NCI-H187 (cell line): ENCODE measurements around the gene FAM89A.

ENCODE experiments used
- DNase-seq, 2 experiments: peaks; one replicate each; lab custom pipeline; 2025; lab: John Stamatoyannopoulos, UW

The FAM89A gene

DNA sequence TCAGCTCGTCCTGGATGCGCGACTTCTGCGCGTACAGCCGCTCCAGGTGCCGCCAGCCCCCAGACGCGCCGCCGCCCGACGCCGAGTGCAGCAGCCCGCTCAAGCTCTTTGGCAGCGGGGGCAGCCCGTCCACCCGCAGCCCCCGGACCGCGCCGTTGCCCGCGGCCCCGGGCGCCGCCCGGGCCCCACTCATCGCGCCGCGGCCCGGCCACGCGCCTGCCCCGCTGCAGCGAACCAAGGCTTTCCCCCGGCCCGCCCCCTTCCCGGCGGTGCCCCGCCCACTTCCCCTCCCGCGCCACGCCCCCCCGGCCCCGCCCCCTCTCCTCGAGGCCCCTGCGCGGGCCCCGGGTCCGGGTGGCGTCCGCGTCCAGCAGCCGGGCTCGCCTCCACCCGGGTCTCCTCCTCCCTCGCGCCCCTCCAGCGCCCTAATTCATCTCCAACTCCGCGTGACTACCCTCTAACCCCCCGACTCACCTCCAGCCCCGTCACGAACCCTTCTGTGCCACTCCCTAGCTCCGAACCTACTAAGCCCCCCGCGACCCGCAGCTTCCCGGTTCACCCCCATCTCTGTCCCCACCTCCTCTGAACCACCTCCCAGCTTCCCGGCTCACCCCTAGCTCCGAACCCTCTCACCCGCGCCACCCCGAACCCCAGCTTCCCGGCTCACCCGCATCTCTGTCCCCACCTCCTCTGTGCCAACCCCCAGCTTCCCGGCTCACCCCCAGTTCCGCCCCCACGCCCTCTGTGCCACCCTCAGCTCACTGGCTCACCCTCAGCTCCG is at the start of gene FAM89A:
Gene FAM89A, minus strand, starts transcription at position 236 of the 781 bp plus-strand sequence. Its CDS starts 43 bp downstream, at position 193.
- DNase-seq = no peak

GRCh38 chr1:231084353-231084752 is 44.3 kb upstream of the FAM89A start:
- no peak for DNase-seq

DNA sequence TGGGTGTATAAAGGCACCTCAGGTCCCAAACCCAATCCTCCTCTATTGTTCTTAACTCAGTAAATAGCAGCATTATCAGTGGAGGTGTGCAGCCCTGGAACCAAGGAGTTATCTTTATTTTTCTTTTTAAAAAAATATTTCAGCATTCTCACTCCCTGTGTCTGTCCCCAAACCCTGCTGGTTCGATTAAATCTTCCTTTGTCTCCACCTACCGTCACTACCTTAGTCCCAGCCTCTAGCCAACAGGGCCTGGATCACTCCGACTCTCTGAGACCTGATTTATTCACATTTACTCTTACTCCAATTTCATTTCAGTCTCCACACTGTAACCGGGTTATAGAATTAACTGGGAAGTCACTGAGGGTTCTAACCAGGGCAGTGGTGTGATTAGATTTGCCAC is 39.1 kb upstream of the FAM89A start:
- no peak for DNase-seq

DNA sequence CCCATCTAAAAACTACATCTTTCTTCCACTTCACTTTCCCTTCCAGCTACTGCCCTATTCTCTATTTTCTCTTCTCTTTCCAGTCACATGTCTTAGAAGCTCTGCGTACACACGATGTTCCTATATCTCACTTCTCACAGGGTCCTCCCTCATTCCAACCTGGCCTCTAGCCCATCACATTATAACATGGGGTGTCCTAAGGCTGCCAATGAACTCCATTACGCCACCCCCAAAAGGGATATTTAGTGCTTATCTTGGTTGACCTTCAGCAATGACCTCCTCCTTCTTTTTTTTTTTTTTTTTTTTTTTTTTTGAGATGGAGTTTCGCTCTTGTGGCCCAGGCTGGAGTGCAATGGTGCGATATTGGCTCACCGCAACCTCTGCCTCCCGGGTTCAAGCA is 38.2 kb upstream of the FAM89A start:
- no peak for DNase-seq

GRCh38 chr1:231076802-231077201 is 36.7 kb upstream of the FAM89A start:
- DNase-seq = no peak

DNA sequence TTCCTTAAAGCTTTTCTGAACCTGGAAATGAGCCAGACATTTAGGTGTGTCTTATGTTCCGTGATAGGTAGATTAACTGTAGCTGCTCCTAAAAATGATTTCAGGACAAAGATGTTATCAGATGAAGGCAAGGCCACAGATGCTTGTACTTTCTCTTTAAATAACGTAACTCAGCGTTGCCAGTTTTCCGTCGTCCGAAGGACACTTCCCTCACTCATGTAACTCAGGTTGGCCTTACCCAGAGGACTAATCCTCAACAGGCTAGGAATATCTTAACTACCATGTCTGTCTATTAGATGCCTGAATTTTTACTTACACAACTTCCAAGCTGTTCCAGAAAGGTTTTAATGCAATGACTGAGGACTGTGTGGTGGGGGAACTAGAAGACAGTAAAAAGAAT is 35.4 kb upstream of the FAM89A start:
- DNase-seq = no peak

- DNase-seq = no peak
Measured at GRCh38 chr1:231075020-231075419, 35.0 kb upstream of the FAM89A start.

GRCh38 chr1:231074046-231074445 is 34.0 kb upstream of the FAM89A start:
- DNase-seq = no peak

DNA sequence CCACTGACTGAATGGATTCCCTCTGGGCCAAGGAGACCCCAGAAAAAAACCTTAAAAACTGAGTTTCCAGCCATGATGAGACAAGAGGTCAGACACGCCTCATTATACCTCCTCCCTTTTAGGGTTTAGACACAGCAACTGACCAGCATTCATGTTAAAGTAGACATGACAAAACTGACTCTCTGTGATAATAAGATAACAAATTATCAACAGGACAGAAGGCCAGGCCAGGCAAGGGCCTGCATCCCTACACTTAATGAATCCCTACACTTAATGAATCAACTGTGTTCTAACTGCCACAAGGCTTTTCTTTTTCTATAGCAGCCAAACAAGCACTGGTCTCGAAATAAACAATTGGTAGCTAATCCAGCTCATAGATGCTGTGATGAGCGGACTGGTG is 33.3 kb upstream of the FAM89A start:
- no peak for DNase-seq

DNA sequence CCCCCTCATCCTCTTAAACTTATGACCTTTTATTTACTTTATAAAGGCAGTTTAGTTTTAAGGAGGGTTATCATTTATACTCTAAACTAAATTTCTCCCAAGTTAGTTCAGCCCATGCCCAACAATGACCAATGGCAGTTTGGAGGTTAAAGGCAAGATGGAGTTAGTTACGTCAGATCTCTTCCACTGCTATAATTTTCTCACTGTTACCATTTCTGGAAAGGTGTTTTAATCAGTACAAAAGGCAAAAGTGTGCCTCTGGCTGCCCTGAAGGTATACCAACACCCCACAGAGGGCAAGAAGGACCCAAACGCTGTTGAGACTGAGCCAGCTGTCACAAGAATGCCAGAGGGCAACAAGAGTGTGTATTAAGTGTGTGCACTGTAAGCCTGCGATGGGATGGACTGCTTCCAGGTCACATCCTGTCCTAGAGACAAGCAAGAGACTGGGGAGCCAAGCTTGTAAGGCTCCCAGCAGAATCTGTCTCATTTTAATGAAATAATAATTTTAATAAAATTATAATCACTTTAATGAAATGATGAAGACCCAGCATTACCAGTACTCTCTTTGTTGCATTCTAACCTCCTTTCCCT is 32.5 kb upstream of the FAM89A start:
- no peak for DNase-seq

DNA sequence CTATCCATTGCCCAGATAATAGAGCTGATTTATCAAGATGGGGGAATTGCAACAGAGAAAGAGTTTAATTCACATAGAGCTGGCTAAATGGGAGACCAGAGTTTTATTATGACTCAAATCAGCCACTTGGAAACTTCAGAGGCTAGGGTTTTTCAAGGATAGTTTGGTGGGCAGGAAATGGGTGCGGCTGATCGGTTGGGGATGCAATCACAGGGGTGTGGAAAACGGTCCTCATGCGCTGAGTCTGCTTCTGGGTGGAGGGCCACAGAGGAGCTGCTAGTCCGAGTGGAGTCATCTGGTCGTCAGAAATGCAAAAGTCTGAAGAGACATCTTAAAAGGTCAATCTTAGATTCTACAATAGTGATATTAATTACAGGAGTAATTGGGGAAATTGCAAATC is 32.0 kb upstream of the FAM89A start:
- DNase-seq = no peak

DNA sequence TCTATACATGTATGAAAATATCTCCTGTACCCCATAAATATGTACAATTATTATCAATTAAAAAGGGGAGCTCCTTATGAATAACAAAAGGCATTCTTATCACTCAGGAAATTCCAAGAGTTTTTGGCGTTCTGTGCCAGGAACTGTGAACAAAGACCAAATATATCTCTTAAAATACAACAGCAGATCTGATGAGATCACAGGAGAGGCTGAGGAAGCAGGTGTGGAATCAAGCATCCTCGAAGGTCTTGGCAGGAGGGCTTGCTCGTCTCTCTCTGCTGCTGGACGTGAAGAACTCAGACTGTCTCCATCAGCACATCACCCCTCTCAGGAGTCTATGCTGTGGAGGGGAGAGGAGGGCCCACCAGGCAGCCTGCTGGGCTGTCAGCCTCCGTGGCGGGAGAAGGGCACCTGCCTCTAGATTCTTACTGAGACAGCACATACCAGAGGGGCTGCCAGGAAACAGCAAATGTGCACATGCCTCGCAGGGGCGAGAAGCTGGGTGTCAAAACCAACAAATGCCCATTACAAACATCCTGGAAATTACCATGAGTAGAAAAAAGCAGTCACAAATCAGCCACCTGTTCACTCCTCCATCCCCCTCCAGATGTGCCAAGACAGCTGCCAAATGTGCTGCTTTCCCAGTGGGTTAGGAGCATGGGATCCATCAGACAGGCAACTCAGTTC is 30.8 kb upstream of the FAM89A start:
- DNase-seq = no peak

DNA sequence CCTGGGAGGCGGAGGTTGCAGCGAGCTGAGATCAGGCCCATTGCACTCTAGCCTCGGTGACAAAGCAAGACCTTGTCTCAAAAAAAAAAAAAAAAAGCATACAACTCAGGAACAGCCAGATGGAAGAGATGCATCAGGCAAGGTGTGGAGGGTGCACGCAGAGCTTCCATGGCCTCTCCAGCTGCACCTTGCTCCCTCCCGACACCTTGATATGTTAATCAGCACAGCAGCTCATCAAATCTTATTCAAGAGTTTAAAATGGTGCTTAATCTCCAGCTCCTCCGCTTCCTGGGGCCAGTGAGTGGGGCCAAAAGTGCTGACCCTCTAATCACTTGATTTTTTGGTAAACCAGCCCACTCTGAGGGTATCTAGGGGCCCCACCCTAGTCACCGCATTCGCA is 29.3 kb upstream of the FAM89A start:
- DNase-seq = no peak

DNA sequence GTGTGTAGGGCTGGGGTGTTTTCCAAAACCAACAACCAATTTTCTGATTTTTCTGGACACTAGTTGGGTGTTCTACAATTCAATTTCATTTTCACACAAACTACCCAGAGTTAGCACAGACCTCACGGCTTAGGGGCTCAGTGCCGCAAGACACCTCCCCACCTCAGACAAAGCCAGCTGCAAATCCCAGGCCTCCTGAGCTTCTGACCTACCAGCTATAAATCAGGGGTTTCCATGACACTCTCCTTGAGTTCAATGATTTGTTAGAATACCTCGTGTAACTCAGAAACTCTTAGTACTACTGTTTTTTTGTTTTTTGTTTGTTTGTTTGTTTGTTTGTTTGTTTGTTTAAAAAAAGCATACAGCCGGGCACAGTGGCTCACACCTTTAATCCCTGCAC is 28.7 kb upstream of the FAM89A start:
- DNase-seq = no peak

DNA sequence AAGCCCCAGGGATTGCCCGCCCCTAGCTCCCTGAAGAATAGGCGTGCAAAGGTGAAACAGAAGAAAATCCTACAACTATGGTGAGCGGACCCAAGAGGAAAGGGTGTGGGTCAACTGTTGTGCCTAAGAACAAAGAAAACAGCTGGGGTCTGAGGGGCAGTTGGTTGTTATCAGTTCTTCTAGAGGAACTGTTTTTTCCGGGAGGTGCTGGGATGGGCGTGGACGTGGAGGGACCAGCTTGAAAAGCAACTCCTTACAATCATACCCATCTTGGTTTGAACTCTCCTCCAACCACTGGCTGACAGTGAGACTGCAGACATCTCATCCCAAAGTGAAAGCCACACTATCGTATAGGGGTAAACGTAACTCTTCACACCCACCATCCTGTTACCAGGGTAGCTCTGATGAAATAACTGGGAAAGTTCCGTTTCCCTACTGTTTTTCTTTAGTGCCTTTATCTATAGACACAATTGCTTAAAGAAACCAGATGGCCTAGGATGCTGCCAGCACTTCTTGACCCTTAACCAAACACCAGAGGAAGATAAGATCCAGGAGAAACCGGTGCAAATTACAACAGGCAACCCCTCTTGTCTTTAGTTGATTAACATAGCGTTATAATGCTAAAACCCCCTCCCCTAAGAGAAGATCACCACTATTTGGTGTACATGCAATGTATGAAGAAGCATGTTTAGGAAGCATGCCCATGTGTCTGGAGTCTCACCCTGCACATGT is 25.6 kb upstream of the FAM89A start:
- no peak for DNase-seq

DNA sequence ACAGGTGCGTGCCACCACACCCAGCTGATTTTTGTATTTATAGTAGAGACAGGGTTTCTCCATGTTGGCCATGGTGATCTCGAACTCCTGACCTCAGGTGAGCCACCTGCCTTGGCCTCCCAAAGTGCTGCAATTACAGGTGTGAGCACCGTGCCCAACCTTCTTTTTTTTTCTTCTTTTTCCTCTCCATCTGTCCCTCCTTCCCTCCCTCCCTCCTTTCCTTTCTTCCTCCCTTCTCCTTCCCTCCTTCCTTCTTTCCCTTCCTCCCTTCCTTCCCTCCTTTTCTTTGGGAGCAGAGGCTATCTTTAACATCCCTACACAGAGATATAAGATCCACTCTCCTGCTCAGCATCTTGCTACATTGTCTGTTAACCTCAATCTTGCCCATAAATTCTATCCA is 24.4 kb upstream of the FAM89A start:
- no peak for DNase-seq

GRCh38 chr1:231063331-231063730 is 23.3 kb upstream of the FAM89A start:
- no peak for DNase-seq

DNA sequence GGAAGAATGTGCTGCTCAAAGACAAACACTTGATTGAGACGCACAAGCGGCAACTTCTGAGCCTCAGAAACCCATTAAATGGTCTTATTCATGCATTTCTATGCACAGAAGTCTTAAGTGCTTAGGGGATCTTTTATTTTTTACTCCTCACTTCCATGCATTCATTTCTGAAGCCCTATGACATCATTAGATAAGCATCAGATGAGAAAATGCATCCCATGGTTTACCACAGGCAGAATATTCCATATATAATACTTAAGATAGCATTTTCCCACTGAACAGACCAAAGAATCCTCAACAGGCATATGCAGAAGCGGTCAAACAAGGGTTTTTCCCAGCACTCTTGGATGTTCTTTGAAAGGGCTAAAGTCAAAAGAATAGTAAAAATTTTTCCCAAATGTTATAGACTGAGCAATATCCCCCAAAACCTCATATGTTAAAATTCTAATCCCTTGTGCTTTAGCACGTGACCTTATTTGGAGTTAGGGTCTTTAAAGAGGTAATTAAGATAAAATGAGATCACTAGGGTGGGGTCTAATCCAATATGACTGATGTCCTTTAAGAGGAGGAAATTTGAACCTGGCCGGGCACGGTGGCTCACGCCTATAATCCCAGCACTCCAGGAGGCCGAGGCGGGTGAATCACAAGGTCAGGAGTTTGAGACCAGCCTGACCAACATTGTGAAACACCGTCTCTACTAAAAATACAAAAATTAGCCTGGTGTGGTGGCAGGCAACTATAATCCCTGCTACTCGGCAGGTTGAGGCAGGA is 22.6 kb upstream of the FAM89A start:
- no peak for DNase-seq

DNA sequence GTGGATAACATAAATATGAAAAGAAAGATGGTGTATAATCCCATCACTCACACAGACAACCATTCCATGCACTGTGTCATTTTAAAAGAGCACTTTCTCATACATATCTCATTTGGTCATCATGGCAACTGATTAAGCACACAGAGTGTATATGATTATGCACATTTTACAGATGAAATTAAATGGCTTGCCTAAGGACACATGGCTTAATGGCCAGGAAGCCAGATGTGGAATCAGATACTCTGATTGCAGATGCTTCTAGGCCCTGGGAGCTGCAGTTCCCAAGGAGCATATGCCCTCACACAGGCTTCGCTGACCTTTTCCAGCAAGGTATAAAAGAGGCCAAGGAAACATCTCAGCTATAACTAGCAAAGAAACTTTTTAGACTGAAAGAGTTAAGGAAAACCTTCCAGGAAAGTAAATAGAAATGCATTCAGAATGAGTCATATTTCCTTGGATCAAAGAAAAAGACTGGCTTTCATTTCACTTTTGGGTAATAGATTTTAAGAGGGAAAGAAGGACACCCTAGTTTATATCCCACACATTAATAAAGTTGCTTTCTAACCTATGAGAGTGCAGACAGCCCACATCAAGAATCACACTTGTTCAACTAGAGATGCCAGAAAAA is 19.6 kb upstream of the FAM89A start:
- no peak for DNase-seq

DNA sequence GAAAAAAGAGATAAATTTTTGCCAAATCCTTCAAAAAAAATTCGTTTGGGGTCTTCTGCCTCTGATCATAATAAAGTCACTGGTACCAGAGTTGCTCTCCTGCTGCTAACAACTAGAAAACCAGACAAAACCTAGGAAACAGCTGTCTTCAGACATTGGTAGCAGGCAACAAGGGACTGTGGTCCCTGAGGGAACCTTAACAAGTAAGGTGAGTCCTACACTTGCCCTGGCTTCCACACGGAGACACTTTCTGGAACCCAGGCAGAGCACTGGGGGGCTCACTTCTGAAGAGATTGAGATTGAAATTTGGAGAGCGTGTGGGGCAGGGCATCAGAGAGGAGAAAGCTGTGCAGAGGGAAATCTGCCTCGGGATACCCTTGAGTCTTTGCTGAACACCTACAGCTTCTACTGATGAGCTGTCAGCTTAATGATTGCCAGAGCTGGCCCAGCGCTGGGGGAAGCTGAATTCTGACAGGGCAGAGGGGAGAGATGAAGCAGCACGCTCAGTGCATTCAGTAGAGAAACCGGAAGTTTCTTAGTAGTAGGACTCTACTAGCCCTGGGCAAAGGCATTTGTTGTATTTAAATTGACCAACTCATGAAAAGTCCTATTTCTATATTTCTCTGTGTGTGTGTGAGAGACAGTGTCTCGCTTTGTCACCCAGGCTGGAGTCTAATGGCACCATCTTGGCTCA is 18.5 kb upstream of the FAM89A start:
- DNase-seq = no peak

DNA sequence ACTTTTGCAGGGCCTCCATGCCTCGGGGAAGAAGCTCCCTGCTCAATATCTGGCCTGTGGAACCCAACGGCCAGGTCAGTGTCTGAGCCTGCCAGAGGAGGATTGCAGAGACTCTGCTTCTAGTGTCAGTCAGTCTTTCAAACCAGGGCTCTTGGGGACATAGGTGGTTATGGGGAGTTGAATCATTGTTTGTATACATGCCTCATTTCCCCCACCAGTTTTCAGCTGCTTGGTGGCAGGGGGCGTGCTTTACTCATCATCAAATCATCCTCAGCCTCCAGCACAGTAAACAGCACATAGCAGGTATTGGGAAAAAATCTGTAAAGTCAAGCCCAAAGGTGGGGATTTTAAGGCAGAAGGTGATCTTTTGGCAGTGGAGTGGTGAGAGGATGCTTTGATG is 17.4 kb upstream of the FAM89A start:
- DNase-seq = no peak
